ENCODE measurements around the gene FOXA2.

DNA sequence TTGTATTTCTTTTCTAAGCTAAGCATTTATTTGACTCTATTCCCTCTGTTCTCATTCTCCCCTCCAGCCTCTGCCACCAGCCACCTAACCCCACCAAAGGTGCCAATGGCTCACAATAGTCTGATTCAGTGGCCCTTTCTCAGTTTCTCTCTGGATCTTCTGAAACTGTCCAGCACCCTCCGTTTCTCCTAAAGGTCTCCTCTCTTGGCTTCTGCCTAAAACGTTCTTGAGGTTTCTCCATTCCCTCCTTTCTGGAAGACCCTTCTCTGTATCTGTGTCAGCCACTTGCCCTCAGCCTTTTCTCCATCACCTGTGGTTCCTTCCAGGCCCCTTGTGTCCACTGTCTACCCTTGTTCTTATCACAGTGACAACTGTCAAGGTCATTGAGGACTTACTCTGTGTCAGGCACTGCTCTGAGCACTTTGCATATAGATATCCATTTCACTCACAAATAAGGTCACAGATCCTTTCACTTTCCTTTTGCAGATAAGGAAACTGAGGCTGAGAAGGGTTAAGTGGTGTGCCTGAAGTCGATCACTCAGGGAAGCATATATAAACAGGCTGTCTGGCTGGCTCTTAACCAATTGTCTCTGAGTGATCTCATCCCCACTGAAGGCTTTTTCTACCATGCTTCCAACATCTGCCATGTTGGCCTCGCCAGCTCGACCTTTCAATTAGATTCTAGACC is 48.1 kb downstream of the FOXA2 start:
- TF ChIP-seq, protein P1, sequence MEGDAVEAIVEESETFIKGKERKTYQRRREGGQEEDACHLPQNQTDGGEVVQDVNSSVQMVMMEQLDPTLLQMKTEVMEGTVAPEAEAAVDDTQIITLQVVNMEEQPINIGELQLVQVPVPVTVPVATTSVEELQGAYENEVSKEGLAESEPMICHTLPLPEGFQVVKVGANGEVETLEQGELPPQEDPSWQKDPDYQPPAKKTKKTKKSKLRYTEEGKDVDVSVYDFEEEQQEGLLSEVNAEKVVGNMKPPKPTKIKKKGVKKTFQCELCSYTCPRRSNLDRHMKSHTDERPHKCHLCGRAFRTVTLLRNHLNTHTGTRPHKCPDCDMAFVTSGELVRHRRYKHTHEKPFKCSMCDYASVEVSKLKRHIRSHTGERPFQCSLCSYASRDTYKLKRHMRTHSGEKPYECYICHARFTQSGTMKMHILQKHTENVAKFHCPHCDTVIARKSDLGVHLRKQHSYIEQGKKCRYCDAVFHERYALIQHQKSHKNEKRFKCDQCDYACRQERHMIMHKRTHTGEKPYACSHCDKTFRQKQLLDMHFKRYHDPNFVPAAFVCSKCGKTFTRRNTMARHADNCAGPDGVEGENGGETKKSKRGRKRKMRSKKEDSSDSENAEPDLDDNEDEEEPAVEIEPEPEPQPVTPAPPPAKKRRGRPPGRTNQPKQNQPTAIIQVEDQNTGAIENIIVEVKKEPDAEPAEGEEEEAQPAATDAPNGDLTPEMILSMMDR (IDR thresholded peaks at IDR 0.05) = no peak
- TF ChIP-seq POLR2A (IDR thresholded peaks at IDR 0.05) = no peak
